H4 (cell line): ENCODE data around the gene SLC1A7. TPM values are rescaled to one million over a fixed set of nuclear protein-coding genes. Genes with fewer than 3 reads are reported as not detected.

Source experiments
- DNase-seq: peaks from one replicate; pipeline ENCODE4 v3.0.0-alpha.2; 2015; ENCODE audit warnings: low spot score
- total RNA-seq: library from RNA; depleted of rRNA; stranded (reverse); fragments of >200 nt; shearing (Covaris generic); gene quantifications from 2 replicates; pipeline ENCODE4 v1.2.3, GENCODE V29; 2014

The SLC1A7 gene
- total RNA-seq, 1 experiment from 2014 or later, result 0.60 TPM

GRCh38 chr1:53076721-53077598 lies 65.5 kb downstream of the SLC1A7 start:
- no peak for DNase-seq

GRCh38 chr1:53076165-53076564 lies 66.3 kb downstream of the SLC1A7 start:
- DNase-seq, result no peak

GRCh38 chr1:53075761-53076163 lies 66.7 kb downstream of the SLC1A7 start:
- DNase-seq, result no peak

GRCh38 chr1:53075206-53075605 lies 67.2 kb downstream of the SLC1A7 start:
- DNase-seq, result no peak

GRCh38 chr1:53074313-53075154 lies 67.9 kb downstream of the SLC1A7 start:
- no peak for DNase-seq

- DNase-seq, result no peak
These were observed 68.5 kb downstream of the SLC1A7 start for GRCh38 chr1:53073868-53074311.

GRCh38 chr1:53073287-53073686 lies 69.2 kb downstream of the SLC1A7 start:
- DNase-seq, result no peak

- DNase-seq, result no peak
These were observed 70.5 kb downstream of the SLC1A7 start for GRCh38 chr1:53071915-53072314.

- DNase-seq, result no peak
These were observed 71.1 kb downstream of the SLC1A7 start for GRCh38 chr1:53071167-53071865.

- DNase-seq, result no peak
These were observed 71.8 kb downstream of the SLC1A7 start for GRCh38 chr1:53070621-53071020.

GRCh38 chr1:53069663-53070327 lies 72.6 kb downstream of the SLC1A7 start:
- DNase-seq, result no peak

- no peak for DNase-seq
These were observed 73.2 kb downstream of the SLC1A7 start for GRCh38 chr1:53069265-53069662.

- no peak for DNase-seq
These were observed 73.9 kb downstream of the SLC1A7 start for GRCh38 chr1:53068314-53069099.

- DNase-seq, result no peak
These were observed 74.6 kb downstream of the SLC1A7 start for GRCh38 chr1:53067886-53068285.

GRCh38 chr1:53066891-53067738 lies 75.3 kb downstream of the SLC1A7 start:
- no peak for DNase-seq

- no peak for DNase-seq
These were observed 76.0 kb downstream of the SLC1A7 start for GRCh38 chr1:53066488-53066887.

- no peak for DNase-seq
These were observed 77.0 kb downstream of the SLC1A7 start for GRCh38 chr1:53065391-53065790.

GRCh38 chr1:53063744-53064515 lies 78.5 kb downstream of the SLC1A7 start:
- no peak for DNase-seq
